Activated CD4-positive, alpha-beta T cell treated with anti-CD3 and anti-CD28 coated beads, Interleukin-2, amount 10 ng/mL, durations not matched to agents 7 days and 5 days (primary cell): Measurements from ENCODE around the gene SLC7A7. TPM values are rescaled to one million over a fixed set of nuclear protein-coding genes. Genes with fewer than 3 reads are reported as not detected.
"Not testable (repeated sequence)": the region's sequence is repeated elsewhere in the genome, so short reads cannot be mapped to it uniquely, and the experiment has no call there.

Experiments
- CTCF ChIA-PET: fragments of 350-600 bp; sonication (Branson Sonifier 250); formaldehyde crosslinking; loops from one replicate; lab custom pipeline; 2021; ENCODE audit warnings: antibody characterized with exemption; lab: Charles Lee
- POLR2A ChIA-PET: fragments of 350-600 bp; sonication (Branson Sonifier 250); formaldehyde crosslinking; loops from one replicate; lab custom pipeline; 2021; ENCODE audit warnings: antibody characterized with exemption; lab: Charles Lee
- DNase-seq: peaks from one replicate; pipeline ENCODE4 v3.0.0-alpha.2; 2020
- H3K27ac Mint-ChIP-seq: one replicate; pipeline ENCODE4 v1.8.0; 2021; ENCODE audit warnings: mild to moderate bottlenecking, moderate library complexity, mixed read lengths
- H3K27me3 Mint-ChIP-seq: one replicate; pipeline ENCODE4 v1.8.0; 2021; ENCODE audit warnings: mixed read lengths
- H3K36me3 Mint-ChIP-seq: one replicate; pipeline ENCODE4 v1.8.0; 2021; ENCODE audit warnings: low read depth, mixed read lengths
- H3K4me1 Mint-ChIP-seq: one replicate; pipeline ENCODE4 v1.8.0; 2021; ENCODE audit warnings: mixed read lengths
- H3K4me3 Mint-ChIP-seq: one replicate; pipeline ENCODE4 v1.8.0; 2021; ENCODE audit warnings: mild to moderate bottlenecking, moderate library complexity, mixed read lengths
- H3K9me3 Mint-ChIP-seq: one replicate; pipeline ENCODE4 v1.8.0; 2021; ENCODE audit warnings: mixed read lengths
- total RNA-seq, 2 experiments: library from RNA; stranded (reverse); gene quantifications; one replicate each; pipeline ENCODE4 v1.2.3, GENCODE V29; 2021

Gene SLC7A7
- total RNA-seq, 2 experiments from 2014 or later: 0.25 to 0.69 TPM

DNA sequence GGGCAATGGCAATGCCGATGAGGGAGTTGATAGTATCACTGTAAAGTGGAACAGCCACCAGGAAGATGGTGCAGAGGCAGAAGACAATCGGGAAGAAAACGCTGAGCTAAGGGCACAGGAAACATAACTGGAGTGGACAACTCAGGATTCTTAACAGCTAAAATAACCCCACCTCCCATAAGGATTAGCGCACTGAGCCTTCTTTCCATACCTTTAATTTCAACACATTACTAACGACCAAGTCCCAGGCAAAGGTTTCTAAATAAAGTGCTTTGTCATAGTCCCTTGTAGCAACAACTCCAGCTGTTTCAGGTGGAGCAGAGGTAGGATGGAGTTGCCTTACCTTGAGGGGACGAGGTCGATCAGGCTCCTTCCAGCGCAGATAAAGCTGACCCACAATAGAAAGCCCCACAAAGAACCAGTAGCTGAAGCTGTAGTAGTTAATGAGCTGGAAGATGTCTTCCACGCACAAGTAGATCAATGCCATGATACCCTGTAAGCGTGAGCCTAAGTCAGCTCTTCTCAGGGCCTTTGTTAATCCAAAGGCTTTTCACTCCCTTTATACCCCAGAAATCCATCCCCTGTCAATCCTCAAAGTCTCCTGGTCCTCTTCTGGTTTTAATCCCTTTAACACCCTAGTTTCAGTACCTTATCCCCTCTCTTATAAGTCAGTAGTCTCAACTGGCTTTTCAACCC is 41.1 kb downstream of the SLC7A7 start:
- Mint-ChIP-seq H3K27me3 (no peaks in the 10 kb centered on the region), H3K9me3 (no peaks in the 10 kb centered on the region), H3K4me3 (no peak overlapping the region), H3K27ac (no peak overlapping the region), H3K36me3 (peaks cover 50% of the 10 kb centered on the region), H3K4me1 (peaks cover 7% of the 10 kb centered on the region)
- no peak for DNase-seq
- ChIA-PET CTCF (interaction anchor here (0.5 to 1.9 kb wide), 5 partner anchors 7 to 720 kb away, joined by 3 to 12 read pairs (median 4); partner anchors contain the start of gene OXA1L), POLR2A (no interaction called here)

DNA sequence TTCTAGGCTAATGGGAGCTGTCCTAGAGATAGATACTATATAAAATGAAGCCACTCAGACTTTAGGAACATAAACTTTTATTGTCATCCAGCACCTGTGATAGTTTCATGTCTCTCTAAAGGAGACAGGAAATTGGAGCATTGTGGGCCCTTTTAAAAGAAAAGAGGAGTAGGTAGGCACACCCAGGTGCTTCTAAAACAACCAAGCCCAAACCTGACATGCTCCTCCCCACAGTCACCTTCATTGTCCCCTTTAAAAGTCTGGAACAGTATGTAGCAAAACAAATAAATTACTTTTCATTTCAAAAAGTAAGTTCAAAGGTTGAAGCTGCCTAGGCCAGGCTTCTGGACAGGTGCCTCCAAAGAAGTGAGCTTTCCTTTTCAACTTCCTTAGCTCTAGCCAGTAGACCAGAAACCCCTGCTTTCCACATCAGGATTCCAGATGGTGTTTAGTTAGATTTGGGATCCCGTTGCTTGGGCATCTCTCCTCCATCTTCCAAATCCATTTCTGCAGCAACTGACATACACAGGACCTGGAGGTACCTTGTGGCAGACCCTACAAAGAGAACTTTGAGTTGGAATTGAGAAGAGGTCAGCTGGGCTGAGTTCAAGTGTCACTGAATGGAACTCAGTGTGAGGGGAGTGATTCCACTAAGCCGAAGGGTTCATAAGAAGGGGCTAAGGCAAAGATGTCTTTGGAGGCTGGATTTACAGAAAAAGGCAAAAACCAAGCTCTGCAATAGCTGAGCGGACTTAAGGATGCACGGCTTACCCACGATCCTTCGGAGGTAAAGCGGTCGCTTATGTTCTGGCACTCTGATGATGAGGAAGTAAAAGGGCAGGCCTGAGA is 41.8 kb downstream of the SLC7A7 start:
- Mint-ChIP-seq H3K4me3 (no peak overlapping the region), H3K27me3 (no peaks in the 10 kb centered on the region), H3K4me1 (peaks cover 11% of the 10 kb centered on the region), H3K27ac (no peak overlapping the region), H3K9me3 (no peaks in the 10 kb centered on the region), H3K36me3 (peaks cover 55% of the 10 kb centered on the region)
- CTCF ChIA-PET: interaction anchor here (0.6 to 1.9 kb wide), 4 partner anchors 9 to 406 kb away, joined by 4 to 12 read pairs (median 5); no protein-coding TSS in a partner anchor
- POLR2A ChIA-PET: no interaction called here
- no peak for DNase-seq

GRCh38 chr14:22772725-22773124 is 42.5 kb downstream of the SLC7A7 start:
- Mint-ChIP-seq H3K27me3 (no peaks in the 10 kb centered on the region), H3K4me1 (peaks cover 18% of the 10 kb centered on the region), H3K9me3 (no peaks in the 10 kb centered on the region), H3K36me3 (peaks cover 60% of the 10 kb centered on the region), H3K4me3 (no peak overlapping the region), H3K27ac (no peak overlapping the region)
- CTCF ChIA-PET: interaction anchor here (1.0 to 1.9 kb wide), 2 partner anchors 10 to 203 kb away, joined by 5 to 12 read pairs; no protein-coding TSS in a partner anchor
- no peak for DNase-seq
- POLR2A ChIA-PET: no interaction called here

DNA sequence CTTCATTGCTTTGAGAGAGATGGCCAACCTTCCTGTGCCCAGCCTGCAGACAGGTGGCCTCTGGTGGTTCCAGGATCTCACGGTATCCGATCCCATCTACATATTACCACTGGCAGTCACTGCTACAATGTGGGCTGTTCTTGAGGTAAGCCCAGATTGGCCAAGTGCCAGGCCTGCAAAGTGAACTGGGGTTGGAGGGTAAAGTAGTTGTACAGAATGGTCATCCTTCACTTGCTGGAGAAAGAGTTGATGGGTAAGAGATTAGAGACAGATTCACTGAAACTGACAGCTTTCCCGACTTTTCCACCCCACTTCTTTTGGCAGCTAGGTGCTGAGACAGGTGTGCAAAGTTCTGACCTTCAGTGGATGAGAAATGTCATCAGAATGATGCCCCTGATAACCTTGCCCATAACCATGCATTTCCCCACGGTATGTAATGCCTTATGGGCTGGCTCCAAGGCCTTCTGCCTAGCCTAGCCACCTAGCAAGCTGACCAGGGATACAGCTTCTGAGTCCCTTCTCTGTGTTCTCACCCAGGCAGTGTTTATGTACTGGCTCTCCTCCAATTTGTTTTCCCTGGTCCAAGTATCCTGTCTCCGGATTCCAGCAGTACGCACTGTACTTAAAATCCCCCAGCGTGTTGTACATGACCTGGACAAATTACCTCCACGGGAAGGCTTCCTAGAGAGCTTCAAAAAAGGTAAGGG is 44.6 kb downstream of the SLC7A7 start:
- Mint-ChIP-seq H3K36me3 (peaks cover 69% of the 10 kb centered on the region), H3K9me3 (peaks cover 3% of the 10 kb centered on the region), H3K4me1 (peaks cover 31% of the 10 kb centered on the region), H3K27ac (peak overlapping the region; percentile 44), H3K4me3 (no peak overlapping the region), H3K27me3 (no peaks in the 10 kb centered on the region)
- DNase-seq: no peak
- ChIA-PET CTCF (interaction anchor here (0.6 kb wide), 1 partner anchor 825 kb away, joined by 3 read pairs; no protein-coding TSS in a partner anchor), POLR2A (no interaction called here)

DNA sequence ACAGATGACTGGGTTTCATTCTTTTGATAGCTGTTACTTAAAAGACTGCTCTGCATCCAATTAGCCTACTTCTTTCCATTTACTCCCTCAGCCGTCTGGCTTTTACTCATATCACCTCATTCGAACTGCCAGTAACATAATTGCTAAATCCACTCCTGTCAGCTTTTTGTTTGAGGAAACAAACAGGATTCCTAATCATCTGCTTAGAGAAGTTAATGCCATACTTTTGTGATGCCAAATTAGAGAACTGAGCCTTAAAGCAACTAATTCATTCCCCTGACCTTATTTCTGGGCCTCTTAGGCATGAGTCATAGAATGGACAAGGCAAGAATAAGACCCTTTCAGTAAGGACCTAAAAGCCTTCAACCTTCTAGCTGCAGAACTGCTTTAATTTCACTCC is 45.9 kb downstream of the SLC7A7 start:
- DNase-seq: no peak
- POLR2A ChIA-PET: interaction anchor here (0.7 kb wide), 1 partner anchor 199 kb away, joined by 3 read pairs; no protein-coding TSS in a partner anchor
- peaks cover 3% of the 10 kb centered on the region for H3K9me3 Mint-ChIP-seq
- H3K4me1 Mint-ChIP-seq: peaks cover 38% of the 10 kb centered on the region
- H3K36me3 Mint-ChIP-seq: peaks cover 66% of the 10 kb centered on the region
- no peak overlapping the region for H3K4me3 Mint-ChIP-seq
- H3K27ac Mint-ChIP-seq: no peak overlapping the region
- no peaks in the 10 kb centered on the region for H3K27me3 Mint-ChIP-seq
- CTCF ChIA-PET: interaction anchor here (0.6 to 0.7 kb wide), 2 partner anchors 49 to 723 kb away, joined by 3 read pairs; no protein-coding TSS in a partner anchor

GRCh38 chr14:22768947-22769346 is 46.3 kb downstream of the SLC7A7 start:
- POLR2A ChIA-PET: no interaction called here
- Mint-ChIP-seq H3K27ac (no peak overlapping the region), H3K4me1 (peaks cover 38% of the 10 kb centered on the region), H3K4me3 (peak overlapping the region; percentile 3), H3K9me3 (peaks cover 3% of the 10 kb centered on the region), H3K36me3 (peaks cover 63% of the 10 kb centered on the region), H3K27me3 (no peaks in the 10 kb centered on the region)
- no peak for DNase-seq
- CTCF ChIA-PET: interaction anchor here (0.6 to 0.7 kb wide), 2 partner anchors 50 to 722 kb away, joined by 3 read pairs; no protein-coding TSS in a partner anchor

DNA sequence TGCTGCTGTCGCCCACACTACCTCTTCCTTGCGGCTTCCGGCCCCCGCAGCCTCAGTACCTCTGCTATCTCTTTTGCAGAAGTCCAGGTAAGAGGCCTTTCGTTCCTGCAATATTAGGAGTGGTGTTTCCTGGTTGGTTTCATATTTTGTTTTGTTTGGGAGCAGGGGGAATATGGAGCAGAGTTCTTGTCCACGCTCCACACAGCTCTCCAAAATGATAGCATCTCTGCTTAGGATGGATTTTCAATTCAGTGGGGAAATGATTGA is 48.0 kb downstream of the SLC7A7 start:
- ChIA-PET CTCF (interaction anchor here (0.6 to 2.4 kb wide), 6 partner anchors 8 to 211 kb away, joined by 3 to 11 read pairs (median 4); no protein-coding TSS in a partner anchor), POLR2A (interaction anchor here (0.6 kb wide), 1 partner anchor 178 kb away, joined by 4 read pairs; the partner anchor contains the start of gene DAD1)
- Mint-ChIP-seq H3K4me3 (peak overlapping the region; percentile 94), H3K4me1 (peaks cover 36% of the 10 kb centered on the region), H3K9me3 (peaks cover 5% of the 10 kb centered on the region), H3K36me3 (peaks cover 54% of the 10 kb centered on the region), H3K27me3 (no peaks in the 10 kb centered on the region), H3K27ac (peak overlapping the region; percentile 95)
- DNase-seq: no peak

GRCh38 chr14:22766457-22767322 is 48.5 kb downstream of the SLC7A7 start, which contains the start of gene OXA1L:
OXA1L (plus strand) TSS chr14:22766688; CDS start chr14:22766702, 14 bp downstream.
- peaks cover 54% of the 10 kb centered on the region for H3K36me3 Mint-ChIP-seq
- ChIA-PET CTCF (interaction anchor here (0.6 to 2.4 kb wide), 16 partner anchors 8 to 210 kb away, joined by 3 to 11 read pairs (median 3); partner anchors contain the start of gene DAD1), POLR2A (interaction anchor here (0.6 to 1.0 kb wide), 5 partner anchors 64 to 789 kb away, joined by 3 to 4 read pairs (median 3); partner anchors contain the start of gene DAD1)
- peak within 1 kb of the TSS; percentile 95 for H3K27ac Mint-ChIP-seq
- no peaks in the 10 kb centered on the region for H3K27me3 Mint-ChIP-seq
- H3K4me3 Mint-ChIP-seq: peak within 1 kb of the TSS; percentile 94
- peaks cover 36% of the 10 kb centered on the region for H3K4me1 Mint-ChIP-seq
- H3K9me3 Mint-ChIP-seq: peaks cover 8% of the 10 kb centered on the region
- peak; percentile 99 for DNase-seq

DNA sequence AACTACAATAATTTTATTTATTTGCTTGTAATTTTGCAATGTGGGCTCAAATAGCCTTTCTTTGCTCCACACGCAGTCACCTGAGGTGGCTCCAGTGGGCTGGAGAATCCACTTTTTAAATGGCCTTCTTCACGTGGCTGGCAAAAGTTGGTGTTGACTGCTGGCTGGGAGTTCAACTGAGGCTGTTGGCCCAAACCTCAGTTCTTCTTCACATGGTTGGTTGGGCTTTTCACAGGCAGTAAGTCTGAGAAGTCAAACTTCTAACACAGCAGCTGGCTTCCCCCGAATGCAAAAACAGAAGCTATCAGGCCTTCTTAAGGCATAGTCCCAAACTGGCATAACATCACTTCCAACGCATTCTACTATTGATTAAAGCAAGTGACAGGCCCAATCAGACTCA is 50.9 kb downstream of the SLC7A7 start:
- ChIA-PET POLR2A (no interaction called here), CTCF (interaction anchor here (1.2 to 1.3 kb wide), 2 partner anchors 60 to 194 kb away, joined by 3 read pairs; no protein-coding TSS in a partner anchor)
- peaks cover 37% of the 10 kb centered on the region for H3K36me3 Mint-ChIP-seq
- peaks cover 33% of the 10 kb centered on the region for H3K4me1 Mint-ChIP-seq
- no peak overlapping the region for H3K4me3 Mint-ChIP-seq
- H3K27me3 Mint-ChIP-seq: no peaks in the 10 kb centered on the region
- DNase-seq: no peak
- peaks cover 18% of the 10 kb centered on the region for H3K9me3 Mint-ChIP-seq
- no peak overlapping the region for H3K27ac Mint-ChIP-seq

- no peak for DNase-seq
- Mint-ChIP-seq H3K9me3 (peaks cover 18% of the 10 kb centered on the region), H3K4me3 (no peak overlapping the region), H3K4me1 (peaks cover 14% of the 10 kb centered on the region), H3K27ac (no peak overlapping the region), H3K27me3 (no peaks in the 10 kb centered on the region), H3K36me3 (peaks cover 23% of the 10 kb centered on the region)
- ChIA-PET CTCF (interaction anchor here (0.7 to 1.5 kb wide), 2 partner anchors 108 to 134 kb away, joined by 4 to 6 read pairs; no protein-coding TSS in a partner anchor), POLR2A (no interaction called here)
Measured at GRCh38 chr14:22761734-22762133, 53.5 kb downstream of the SLC7A7 start.

GRCh38 chr14:22757972-22758650 is 57.1 kb downstream of the SLC7A7 start:
- H3K4me3 Mint-ChIP-seq, H3K27ac Mint-ChIP-seq, H3K27me3 Mint-ChIP-seq, CTCF ChIA-PET, POLR2A ChIA-PET, DNase-seq, H3K4me1 Mint-ChIP-seq: not testable (repeated sequence)
- H3K9me3 Mint-ChIP-seq: peaks cover 15% of the 10 kb centered on the region
- H3K36me3 Mint-ChIP-seq: peaks cover 13% of the 10 kb centered on the region
